Heart right ventricle (tissue), 16 donors: ENCODE results near the gene MALT1. TPM values are rescaled to one million over a fixed set of nuclear protein-coding genes. Genes with fewer than 3 reads are reported as not detected.

Source experiments
- ATAC-seq, 8 donors: fragments of 200-7000 bp; cut with Tn5 transposase; one replicate each; pipeline ENCODE4 v1.9.1; 2020; ENCODE audit warnings: mild to moderate bottlenecking in 8 of 8, moderate library complexity in 8 of 8, moderate number of reproducible peaks in 1 of 8
- DNase-seq, 2 donors: peaks; one replicate each; pipeline ENCODE4 v3.0.0-alpha.2; 2020
- H3K27ac ChIP-seq, 10 donors: fragments of 200-600 bp; sonication (generic) in 2 of 10; one replicate each; pipeline versions ENCODE4 v1.5.0 to v1.8.0; 2020 to 2022; ENCODE audit warnings: mild to moderate bottlenecking in 3 of 10
- H3K27me3 ChIP-seq, 7 donors: fragments of 200-600 bp; one replicate each; pipeline ENCODE4 v1.8.0; 2021 to 2022; ENCODE audit warnings: mild to moderate bottlenecking in 2 of 7
- H3K36me3 ChIP-seq, 9 donors: fragments of 200-600 bp; sonication (generic) in 1 of 9; one replicate each; pipeline versions ENCODE4 v1.5.0 to v1.8.0; 2020 to 2022; ENCODE audit warnings: mild to moderate bottlenecking in 2 of 9
- H3K4me1 ChIP-seq, 9 donors: fragments of 200-600 bp; sonication (generic) in 1 of 9; one replicate each; pipeline versions ENCODE4 v1.5.0 to v1.8.0; 2020 to 2022; ENCODE audit warnings: mild to moderate bottlenecking in 4 of 9
- H3K4me3 ChIP-seq, 10 donors: fragments of 200-600 bp; sonication (generic) in 2 of 10; one replicate each; pipeline versions ENCODE4 v1.5.0 to v1.8.0; 2020 to 2022; ENCODE audit warnings: mild to moderate bottlenecking in 7 of 10, moderate library complexity in 2 of 10
- H3K9me3 ChIP-seq, 11 donors: fragments of 200-600 bp in 10 of 11; sonication (generic) in 2 of 11; one replicate each; pipeline versions ENCODE4 v1.5.0 to v1.8.0; 2013 to 2022; ENCODE audit warnings: mild to moderate bottlenecking in 2 of 11, control low read depth in 1 of 11, moderate library complexity in 1 of 11
- CTCF ChIP-seq, 9 donors: fragments of 200-600 bp; sonication (generic) in 2 of 9; IDR thresholded peaks; one replicate each; pipeline versions ENCODE4 v1.5.0 to v1.8.0; 2021 to 2022; ENCODE audit warnings: antibody characterized with exemption in 9 of 9, mild to moderate bottlenecking in 5 of 9, moderate library complexity in 1 of 9
- WGBS, 2 donors: extraction: QIAGEN DNeasy Blood & Tissue Kit; methylation state at CpG; one replicate each; pipeline ENCODE4 v1.1.7; 2013; ENCODE audit warnings: inconsistent platforms in 1 of 2; 5-methylcytosine and 5-hydroxymethylcytosine counted together
- intact Hi-C, 10 donors: fragments of 100-400 bp; cut with DNase I; formaldehyde crosslinking; loops; one replicate each; pipeline versions ENCODE4 v1.11.1 to v1.14.2; 2022
- polyA plus RNA-seq, 2 donors: library from polyadenylated mRNA; stranded (reverse); fragments of 200-250 nt; gene quantifications; one replicate each; pipeline ENCODE4 v1.2.3, GENCODE V29; 2013
- total RNA-seq, 10 donors: library from RNA; stranded (reverse); fragmentation: NEBNext Ultra II Directional in 3 of 10; extraction: Animal tissue kit (Norgen Biotek cat#: 25700) in 3 of 10; gene quantifications; one replicate each; pipeline versions ENCODE4 v1.2.1 to v1.2.4, GENCODE V29; 2021 to 2023
- donor health status: Arrhythmogenic right ventricular cardiomyopathy.
- donor health status: ischemic (EF 13 %, LVEDD 7.1; RV severe dilation, severe dysfunction).
- donor health status: healthy with polysubstance abuse.
- donor health status: DM: no; HTN: yes; CAD: no.
- donor health status: DM: no; HTN: no; CAD: no.
- donor health status: ischemic (EF 25% LVEDD 6.9; RV normal size, moderate dysfunction).
- donor health status: ischemic (EF 25% LVEDD 5.7; RV mildly dilated, moderate dysfunction).
- donor health status: healthy.
- donor health status: DM: yes; HTN: yes; CAD: no.
- donor health status: Ischemic cardiomyopathy.
- donor health status: ischemic (EF 35%, LVEDD 5.7; RV mildly dilated, moderate dysfunction).
- donor health status: nonischemic (EF 11% LVEDD 7.7; RV severe dilation, severe dysfunction).
- donor health status: DM: yes; HTN: yes; CAD: no.
- donor health status: PGD.
- donor health status: ischemic (EF 29% LVEDD 5.4; RV normal size, mild dysfunction).
- donor health status: nonischemic (EF 23%, LVEDD 6.1; RV moderate dilation, normal function).

Gene MALT1
- total and polyA plus RNA-seq, 12 donors, result 4.4 to 20.0 (median 10.6) TPM

DNA sequence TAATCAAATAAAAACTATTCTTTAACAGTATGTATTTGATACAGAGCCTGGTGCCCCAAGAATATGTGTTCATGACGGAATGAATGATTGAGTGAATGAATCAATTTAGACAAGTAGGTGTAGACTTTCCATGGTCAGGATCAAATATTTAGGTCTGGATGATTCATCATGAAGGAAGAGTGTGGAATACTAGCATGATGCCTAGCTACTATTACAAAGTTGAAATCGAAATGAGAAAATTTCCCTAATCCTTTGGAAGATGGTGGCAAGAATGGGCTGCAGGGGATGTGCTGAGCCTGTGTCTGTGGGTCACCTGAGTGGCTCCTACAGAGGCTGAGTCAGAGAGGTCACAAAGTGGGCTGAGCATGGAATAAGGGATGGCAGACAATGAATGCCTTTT is 3.1 kb upstream of the MALT1 start:
- Histone ChIP-seq H3K27me3 (no peaks in the 10 kb centered on the region), H3K27ac (no peak overlapping the region), H3K4me3 (no peak overlapping the region), H3K9me3 (no peaks in the 10 kb centered on the region), H3K36me3 (no peaks in the 10 kb centered on the region), H3K4me1 (peaks cover 0 to 37% (median 21%) of the 10 kb centered on the region in 9 donors)
- no peak for TF ChIP-seq CTCF (IDR thresholded peaks at IDR 0.05)
- intact Hi-C loops, result loop anchor here in 1 of 10 donors (10.0 kb wide), 1 partner anchor 133 kb away; no protein-coding TSS in a partner anchor
- no peak for DNase-seq
- no peak for ATAC-seq
- WGBS, 2 donors, result 95% methylated on average over 2 of the region's 2 CpGs

DNA sequence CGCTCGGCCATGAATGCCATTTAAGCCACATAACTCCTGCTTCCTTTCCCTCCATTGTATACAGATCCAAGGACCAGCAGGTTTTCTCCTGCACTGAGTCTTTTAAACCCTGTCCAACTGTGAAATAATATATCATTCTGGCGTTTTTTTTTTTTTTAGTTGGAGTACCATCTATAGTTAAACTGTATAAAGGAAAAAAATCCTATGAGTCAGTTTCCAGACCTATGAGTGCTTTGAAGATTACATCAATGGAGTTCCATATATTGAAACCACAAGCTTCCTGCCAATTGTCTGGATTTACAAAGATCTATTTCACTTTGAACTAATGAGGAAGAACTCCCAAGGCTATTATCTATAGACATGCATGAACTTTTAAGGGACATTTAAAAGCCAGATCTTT is 2.4 kb upstream of the MALT1 start:
- TF ChIP-seq CTCF (IDR thresholded peaks at IDR 0.05), result no peak
- no peak overlapping the region for H3K4me3 ChIP-seq
- 77 to 79% methylated on average over 3 of the region's 3 CpGs for WGBS, 2 donors
- no peaks in the 10 kb centered on the region for H3K27me3 ChIP-seq
- no peaks in the 10 kb centered on the region for H3K9me3 ChIP-seq
- intact Hi-C loops, result loop anchor here in 1 of 10 donors (10.0 kb wide), 1 partner anchor 134 kb away; no protein-coding TSS in a partner anchor
- DNase-seq (no peak), ATAC-seq (no peak)
- H3K36me3 ChIP-seq, result no peaks in the 10 kb centered on the region
- peaks cover 0 to 38% (median 21%) of the 10 kb centered on the region in 9 donors for H3K4me1 ChIP-seq
- no peak overlapping the region for H3K27ac ChIP-seq

DNA sequence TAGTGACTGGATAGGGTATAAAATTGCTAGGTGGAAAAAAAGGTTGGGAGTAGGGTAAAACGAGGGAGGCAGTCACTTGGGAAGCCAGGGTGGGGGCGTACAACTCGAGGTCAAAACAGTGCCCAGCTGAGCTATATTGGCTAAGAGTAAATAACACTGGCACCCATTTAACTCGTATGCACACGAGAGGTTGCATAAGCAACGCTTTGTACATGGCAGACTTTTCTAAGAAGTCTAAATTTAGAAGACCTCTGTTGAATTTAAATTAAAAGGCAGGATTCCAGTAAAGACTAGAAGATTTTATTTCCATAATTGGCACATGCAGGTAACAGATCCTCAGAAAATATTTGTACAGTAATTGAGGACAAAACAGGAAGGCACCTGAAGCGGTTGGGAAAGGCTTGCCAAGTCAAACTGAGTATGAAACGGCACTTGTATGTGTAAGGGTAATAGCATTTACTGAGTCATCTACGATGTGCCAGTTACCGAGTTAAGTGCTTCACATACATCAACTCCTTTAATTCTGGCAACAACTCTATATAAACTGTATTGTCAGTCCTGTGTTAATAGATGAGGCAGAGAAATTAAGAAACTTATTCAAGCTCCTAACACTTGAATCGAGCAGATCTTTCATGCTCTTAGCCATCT is 1.4 kb upstream of the MALT1 start:
- ATAC-seq, result no peak
- no peaks in the 10 kb centered on the region for H3K9me3 ChIP-seq
- WGBS, 2 donors, result 80 to 81% methylated on average over 11 of the region's 11 CpGs
- no peak for DNase-seq
- H3K27me3 ChIP-seq, result no peaks in the 10 kb centered on the region
- peaks cover 0 to 42% (median 26%) of the 10 kb centered on the region in 9 donors for H3K4me1 ChIP-seq
- intact Hi-C loops, result loop anchor here in 6 of 10 donors (5.0 to 10.0 kb wide), 4 partner anchors 55 to 143 kb away; no protein-coding TSS in a partner anchor
- peak overlapping the region in 8 of 10 donors; percentile 79 to 99 (median 97) for H3K27ac ChIP-seq
- no peak for TF ChIP-seq CTCF (IDR thresholded peaks at IDR 0.05)
- H3K36me3 ChIP-seq, result no peaks in the 10 kb centered on the region
- peak overlapping the region in 2 of 10 donors; percentile 76 to 78 for H3K4me3 ChIP-seq

GRCh38 chr18:58670404-58671110 is 708 bp upstream of the MALT1 start:
- 18 to 25% methylated on average over 27 of the region's 27 CpGs for WGBS, 2 donors
- no peaks in the 10 kb centered on the region for H3K27me3 ChIP-seq
- peaks cover 0 to 42% (median 26%) of the 10 kb centered on the region in 9 donors for H3K4me1 ChIP-seq
- no peak for DNase-seq
- TF ChIP-seq CTCF (IDR thresholded peaks at IDR 0.05), result no peak
- H3K27ac ChIP-seq, result peak overlapping the region; percentile 52 to 99 (median 94)
- peak overlapping the region; percentile 7 to 97 (median 76) for H3K4me3 ChIP-seq
- no peaks in the 10 kb centered on the region for H3K36me3 ChIP-seq
- peak in 4 of 8 donors; percentile 0 to 15 (median 8) for ATAC-seq
- intact Hi-C loops, result loop anchor here in 5 of 10 donors (5.0 to 10.0 kb wide), 4 partner anchors 54 to 143 kb away; no protein-coding TSS in a partner anchor
- H3K9me3 ChIP-seq, result no peaks in the 10 kb centered on the region
